Right renal pelvis (tissue), 4 donors: Measurements from ENCODE around the gene CCDC33. TPM values are rescaled to one million over a fixed set of nuclear protein-coding genes. Genes with fewer than 3 reads are reported as not detected.

Experiments
- DNase-seq, 4 donors: peaks; one replicate each; pipeline ENCODE4 v3.0.0-alpha.2; 2013; ENCODE audit warnings: low read depth in 4 of 4, low spot score in 3 of 4, missing footprints in 1 of 4
- polyA plus RNA-seq, 4 donors: library from polyadenylated mRNA; unstranded; fragments of 120-200 nt; gene quantifications; one replicate each; pipeline ENCODE4 v1.2.1, GENCODE V29; 2013; ENCODE audit not compliant: insufficient read length in 4 of 4

CCDC33 gene
- polyA plus RNA-seq, 4 donors: 3.9 to 6.2 (median 5.2) TPM

DNA sequence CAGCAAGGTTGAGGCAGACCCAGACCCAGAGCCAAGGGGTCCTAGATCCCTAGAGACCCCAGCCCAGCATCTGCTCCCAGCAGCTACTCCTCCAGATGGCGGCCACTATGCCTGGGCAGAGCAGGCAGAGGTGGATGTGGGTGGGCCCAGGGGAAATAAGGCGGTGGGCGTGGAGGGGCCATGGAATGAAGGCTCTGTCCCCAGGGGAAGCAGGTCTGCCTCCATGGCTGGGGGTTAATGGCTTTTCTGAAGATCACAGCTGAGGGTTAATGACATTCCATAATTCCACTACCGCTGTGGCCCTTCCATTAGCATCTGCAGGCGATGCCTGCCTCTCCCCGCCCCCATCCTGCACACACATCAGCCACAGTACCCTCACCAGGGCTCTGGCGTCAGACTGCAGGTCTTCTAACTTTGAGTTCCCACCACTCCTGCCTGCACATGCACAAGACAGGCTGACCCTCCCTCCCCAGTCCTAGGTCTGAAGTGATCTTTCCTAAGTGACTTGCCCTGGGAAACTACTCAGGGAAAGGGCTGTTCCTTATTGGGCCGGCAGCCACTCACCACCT is 41.2 kb downstream of the CCDC33 start:
- DNase-seq: no peak

DNA sequence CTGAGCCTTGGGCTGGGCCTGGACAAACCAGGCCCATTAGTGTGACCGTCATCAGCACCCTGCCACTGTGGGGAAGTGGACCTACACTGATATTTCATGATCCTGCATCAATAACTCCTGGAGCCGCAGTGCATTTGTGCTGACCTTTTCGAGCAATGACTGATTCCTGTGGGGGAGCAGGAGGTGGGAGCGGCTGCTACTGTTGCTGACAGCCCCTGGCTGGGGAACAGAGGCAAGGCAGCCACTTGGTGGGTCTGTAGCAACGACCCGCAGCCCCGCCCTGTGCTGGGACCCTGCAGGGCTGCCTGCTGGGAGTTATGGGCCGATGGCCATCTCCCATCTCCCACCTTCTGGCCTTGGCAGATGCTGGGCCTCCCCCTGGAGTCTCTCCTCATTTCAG is 42.1 kb downstream of the CCDC33 start:
- DNase-seq: no peak

DNA sequence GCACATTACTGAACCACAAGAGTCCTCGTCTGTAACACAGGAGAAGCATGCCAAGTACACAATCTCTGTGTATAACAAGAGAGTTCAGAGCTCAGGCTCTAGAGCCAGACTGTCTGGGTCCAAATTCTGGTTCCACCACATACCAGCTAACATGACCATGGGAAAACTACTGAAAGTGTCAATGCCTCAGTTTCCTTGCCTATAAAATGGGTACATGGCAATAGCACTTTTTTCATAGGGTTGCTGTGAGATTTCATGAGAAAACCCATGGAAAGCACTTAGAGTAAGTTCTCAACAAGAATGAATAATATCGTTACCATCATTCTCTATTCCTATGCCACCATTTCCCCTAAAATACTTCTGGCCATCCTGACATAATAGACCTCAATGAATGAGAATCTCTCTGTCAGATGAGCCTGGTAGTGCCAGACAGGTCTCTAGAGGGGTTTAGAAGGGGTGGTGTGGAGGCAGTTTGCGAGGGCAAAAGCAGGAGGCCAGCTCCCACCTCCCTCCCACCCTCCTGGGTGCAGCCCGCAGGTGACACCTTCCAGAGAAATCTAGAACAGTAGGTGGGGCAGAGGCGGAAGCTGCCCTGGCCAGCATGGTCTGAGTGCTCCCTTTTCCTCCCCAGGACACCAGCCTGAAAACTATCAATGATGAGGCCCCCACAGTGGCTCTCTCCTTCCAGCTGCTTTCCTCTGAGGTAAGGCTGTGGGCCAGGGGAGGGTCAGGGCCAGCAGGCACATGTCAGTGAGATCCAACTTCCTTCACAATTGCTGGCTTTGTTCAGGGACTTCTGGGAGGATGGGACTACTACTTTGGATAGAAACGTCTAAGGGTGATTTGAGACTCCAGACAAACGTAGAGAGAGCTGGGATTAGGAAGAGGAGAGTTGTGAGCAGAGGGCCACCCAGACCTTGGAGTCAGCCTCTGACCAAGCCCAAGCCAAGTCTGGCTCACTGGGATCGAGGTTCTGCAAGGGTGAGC is 45.3 kb downstream of the CCDC33 start:
- DNase-seq: no peak

DNA sequence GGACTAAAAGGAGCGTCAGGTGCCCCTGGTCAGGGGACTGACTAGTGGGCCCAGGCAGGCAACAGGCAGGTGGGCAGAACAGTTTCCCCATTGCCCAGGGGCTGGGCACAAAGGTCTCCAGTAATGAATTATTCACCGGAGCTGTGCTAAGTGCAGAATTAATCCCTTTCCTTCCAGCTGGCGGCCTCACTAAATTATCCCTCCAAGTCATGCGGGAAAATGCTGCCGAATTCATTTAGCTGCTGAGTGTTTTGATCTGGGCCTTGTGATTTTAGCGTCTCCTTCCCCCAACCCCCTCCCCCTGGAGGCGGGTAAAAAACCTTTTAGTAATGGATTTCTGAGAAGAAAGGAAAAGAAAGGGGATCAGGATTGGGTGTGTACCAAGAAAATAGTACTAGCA is 47.2 kb downstream of the CCDC33 start:
- peak in 2 of 4 donors; percentile 33 to 38 for DNase-seq

DNA sequence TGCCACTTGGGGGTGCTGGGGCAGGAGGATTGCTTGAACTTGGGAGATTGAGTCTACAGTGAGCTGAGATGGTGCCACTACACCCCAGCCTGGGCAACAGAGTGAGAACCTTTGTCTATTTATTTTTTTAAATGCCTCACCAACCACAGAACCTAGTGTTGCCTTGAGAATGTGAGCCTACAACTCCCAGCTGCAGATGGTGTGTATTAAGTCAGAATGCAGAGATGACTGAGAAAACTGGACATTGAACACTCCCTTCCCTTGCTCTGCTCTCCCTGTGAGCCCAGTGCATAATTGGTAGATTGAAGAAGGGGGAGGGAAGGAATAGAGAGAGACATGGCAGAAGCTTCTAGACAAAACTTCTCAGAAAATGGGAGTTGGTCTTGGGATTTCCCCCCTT is 53.5 kb downstream of the CCDC33 start:
- no peak for DNase-seq

DNA sequence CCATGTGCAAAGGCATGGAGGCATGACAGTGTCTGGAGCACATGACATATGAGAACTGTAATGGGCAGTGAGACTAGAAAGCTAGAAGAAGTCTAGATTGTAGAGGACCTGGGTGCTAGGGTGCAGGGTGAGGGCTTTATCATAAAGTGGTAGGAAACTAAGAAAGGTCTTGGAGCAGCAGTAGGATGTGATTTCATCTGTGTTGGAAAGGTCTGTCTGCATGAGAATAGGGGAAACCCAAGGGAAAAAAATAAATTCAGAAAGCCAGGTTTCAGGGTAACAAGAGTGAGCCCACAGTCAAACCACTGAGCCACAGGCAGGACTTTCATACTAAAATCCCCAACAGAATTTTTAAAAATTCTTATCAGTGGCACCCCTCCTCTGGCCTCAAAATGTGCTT is 54.5 kb downstream of the CCDC33 start:
- DNase-seq: no peak

DNA sequence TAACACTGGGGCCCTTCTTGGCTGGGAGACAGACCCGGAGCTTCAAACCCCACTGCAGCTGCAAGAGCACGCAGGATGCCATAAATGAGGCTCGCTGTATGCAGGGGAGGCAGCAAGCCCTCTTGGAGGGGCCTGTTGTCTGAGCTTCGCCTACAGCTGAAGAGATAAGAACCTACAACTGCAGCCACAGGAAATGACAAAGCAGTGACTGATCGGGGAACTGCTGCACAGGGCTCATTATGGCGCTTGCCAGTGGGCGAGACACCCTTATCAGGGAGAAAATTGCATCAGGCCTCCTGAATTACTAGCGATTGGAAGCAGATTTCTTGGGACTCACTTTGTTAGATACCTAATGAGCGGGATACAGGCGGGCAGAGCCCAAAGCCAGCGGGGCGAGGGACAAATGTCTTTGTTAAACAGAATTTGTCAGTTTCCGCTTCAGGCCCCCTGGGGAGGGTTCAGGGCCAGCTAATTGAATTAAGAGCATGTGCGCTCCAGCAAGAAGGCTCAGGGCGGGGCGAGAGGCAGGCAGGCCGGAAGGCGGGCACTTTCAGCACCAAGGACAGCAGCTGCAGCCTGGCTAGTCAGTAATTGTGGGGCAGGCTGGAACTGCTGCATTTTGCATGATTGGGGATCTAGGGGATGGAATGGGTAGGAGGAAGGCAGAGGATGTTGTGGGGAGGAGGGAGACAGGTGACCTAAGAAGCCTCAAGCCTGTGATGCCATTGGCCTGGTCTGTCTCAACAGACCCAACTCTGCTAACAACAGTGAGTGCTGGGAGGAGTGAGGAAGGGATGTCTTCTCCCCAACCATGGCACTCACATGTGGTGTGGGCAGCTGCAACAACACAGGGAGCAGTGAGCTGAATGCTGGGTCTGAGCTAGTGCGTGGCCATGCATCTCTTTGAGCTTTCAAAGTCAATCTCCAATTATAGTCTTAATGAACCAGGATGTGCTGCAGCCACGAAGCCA is 55.3 kb downstream of the CCDC33 start:
- peak; percentile 65 to 83 (median 76) for DNase-seq

DNA sequence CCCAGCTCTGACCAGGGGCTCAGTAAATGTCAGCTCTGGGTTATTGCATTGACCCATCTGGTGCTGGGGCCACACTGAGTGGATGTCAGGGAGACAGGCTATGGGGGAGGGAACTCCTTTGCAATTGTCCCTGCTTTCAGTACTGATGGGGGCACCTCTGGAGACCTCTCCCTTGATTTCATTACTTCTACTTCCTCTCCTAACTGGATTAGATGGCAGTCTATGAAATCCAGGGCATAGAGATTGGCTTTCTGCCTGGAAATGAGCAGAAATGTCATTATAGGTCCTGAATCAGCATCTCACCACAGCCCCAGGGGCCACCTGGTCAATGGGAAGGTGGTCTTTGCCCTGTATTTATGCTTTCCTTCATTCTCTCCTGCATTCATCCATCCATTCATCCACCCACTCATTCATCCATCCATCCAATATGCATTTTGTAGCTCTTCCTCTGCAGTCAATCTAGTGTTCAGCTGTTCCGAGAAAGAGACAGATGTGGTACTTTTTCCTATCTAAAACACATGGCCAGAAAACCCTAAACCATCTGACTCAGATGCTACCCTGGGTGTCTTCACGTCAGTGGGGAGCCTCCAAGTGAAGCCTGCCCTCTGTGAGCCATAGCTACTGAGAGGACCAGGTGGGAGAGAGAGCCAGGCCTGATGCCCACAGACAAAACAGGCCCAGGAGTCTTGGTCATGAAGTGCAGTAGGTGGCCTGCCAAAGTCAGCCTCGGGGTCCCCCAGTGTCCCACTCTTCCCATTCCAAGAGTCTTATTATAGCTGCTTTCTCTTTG is 57.1 kb downstream of the CCDC33 start:
- DNase-seq: no peak

DNA sequence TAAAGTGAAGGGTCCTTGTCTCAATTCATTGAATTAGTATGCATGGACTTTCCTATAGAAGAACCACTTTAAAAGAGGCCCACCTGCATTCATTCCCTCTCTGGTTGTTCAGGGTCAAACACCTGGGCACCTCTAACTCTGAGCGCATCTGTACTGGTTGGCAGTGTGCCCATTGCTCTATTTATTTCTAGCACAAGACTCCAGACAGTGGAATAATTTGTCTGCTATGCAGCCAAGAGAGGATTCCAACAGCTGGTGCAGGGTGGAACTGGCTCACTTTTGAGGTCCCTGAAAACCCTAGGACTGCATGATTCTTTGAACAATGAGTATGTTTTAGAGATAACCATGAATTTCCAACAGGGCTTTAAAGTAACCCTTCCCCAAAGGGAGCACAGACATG is 57.9 kb downstream of the CCDC33 start:
- no peak for DNase-seq

DNA sequence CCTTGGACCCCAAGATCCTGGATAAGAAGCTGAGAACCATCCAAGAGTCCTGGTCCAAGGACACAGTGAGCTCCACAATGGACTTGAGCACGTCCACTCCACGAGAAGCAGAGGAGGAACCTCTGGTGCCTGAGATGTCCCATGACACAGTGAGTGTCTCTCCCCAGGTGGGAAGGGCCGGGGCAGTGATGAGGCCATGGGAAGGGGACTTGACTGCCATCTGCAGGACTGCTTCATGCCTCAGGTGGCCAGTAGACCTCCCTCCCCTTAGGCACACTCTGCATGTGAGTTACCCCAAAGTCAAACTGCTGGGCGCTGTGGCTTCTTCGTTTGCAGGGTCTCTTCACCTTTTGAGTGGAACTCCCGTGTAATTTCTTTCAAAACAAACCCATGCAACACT is 59.7 kb downstream of the CCDC33 start:
- DNase-seq: no peak

DNA sequence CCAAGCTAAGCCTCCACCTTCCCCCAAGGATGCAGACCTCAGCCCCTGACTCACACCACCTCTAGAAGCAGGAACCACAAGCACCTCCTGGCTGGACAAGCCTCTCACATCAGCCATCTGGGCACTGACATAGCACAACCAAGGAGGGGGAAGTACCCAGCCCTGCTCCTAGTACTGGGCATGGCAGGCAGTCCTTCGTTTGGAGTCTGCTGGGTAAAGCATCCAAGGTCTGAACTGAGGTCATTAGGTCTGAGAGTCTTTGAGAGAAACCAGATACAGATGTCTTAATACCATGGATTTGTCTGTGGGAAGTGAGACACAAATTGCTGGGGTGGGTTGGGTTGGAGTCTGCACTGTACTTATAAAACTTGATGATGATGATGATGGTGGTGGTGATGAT is 61.8 kb downstream of the CCDC33 start:
- DNase-seq: no peak

DNA sequence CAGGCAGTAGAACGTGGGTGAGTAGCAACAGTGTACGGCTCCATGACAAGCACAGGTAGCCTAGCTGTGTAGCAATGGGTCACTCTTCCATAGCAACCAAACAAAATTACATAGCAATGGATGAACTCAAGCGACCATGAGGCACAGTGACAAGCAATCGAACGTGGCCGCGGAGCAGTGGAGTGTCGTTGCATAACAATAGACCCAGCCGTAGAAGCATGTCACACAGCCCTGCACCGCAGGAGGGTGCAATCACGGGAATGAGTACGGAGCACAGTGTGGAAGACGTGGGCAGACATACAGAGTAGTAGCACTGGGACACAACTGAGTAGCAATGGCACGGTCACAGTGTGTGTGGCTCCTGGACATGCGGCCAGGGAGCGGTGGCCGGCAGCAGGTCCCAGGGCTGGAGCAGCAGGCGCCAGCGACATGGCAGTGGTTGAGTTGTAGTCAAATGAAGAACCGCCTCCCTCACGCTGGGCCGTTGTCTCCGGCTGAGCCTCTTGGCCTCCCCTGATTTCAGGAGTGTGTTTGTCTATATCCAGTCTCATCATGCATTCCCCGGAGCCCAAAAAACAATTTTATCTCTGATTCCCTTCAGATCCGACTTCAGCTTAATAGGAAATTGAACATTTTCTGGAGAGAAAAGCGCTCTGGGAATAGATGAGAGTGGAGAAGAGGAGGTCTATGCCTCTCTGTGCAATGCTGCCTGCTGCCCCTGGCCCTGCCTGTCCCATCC is 64.1 kb downstream of the CCDC33 start:
- DNase-seq: no peak

DNA sequence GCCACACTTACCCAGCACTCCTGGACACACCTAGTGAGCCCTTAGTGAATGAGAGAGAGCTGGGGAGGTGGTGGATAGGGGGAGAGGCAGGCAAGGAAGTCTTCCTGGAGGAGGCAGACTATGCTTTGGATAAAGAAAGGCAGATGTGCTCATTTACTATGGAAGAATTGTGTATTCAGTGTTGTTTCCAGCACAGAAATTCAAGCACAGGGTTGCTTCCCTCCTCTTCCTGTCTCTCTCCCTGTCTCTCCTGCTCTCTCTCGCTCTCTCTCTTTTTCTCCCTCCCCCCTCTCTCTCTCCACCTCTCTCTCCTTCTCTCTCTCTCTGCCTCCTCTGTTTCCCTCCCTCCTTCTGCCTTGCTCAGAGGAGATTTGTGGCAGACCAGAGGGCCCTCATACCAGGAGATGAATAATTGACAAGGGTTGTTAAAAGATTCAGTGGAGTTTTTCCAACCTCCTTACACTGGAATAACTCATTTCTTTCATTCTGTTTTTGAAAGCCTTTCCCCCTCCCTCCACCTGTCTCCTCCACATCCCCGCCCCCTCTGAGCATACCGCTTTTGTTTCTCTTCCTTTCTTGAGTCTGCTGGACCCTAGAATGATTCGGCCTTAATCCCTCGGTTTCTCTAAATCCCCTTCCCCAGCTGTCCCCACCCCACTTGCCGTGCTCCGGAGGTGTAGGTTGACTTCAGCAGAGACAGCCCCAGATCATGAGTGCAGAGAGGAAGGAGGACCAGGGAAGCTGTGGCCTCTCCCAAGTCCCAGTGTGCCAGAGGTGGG is 65.6 kb downstream of the CCDC33 start:
- no peak for DNase-seq

DNA sequence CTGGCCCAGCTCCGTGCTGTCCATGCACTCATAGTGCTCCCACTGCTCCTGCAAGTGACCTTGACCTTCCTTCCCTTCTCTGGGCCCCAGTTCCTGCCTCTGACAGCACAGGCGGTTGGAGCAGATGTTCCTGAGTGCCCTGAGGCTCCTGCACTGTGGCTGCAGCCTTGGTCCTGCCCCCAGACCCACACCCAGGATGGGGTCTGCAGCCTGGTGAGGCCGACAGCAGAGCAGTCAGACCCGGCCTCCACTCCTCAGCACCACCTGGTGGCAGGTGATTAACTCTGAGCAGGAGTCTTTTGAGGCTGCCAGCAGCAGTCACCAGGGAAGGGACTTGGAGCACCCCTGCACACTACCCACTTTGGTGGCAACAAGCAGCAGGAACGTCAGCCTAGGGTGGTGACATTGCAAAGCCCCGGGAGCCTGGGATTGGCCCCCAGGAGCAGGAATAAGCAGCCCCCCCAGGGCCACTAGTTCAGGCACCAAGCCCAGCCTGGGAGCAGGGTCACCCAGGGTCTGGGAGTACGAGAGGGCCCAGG is 66.8 kb downstream of the CCDC33 start:
- no peak for DNase-seq

DNA sequence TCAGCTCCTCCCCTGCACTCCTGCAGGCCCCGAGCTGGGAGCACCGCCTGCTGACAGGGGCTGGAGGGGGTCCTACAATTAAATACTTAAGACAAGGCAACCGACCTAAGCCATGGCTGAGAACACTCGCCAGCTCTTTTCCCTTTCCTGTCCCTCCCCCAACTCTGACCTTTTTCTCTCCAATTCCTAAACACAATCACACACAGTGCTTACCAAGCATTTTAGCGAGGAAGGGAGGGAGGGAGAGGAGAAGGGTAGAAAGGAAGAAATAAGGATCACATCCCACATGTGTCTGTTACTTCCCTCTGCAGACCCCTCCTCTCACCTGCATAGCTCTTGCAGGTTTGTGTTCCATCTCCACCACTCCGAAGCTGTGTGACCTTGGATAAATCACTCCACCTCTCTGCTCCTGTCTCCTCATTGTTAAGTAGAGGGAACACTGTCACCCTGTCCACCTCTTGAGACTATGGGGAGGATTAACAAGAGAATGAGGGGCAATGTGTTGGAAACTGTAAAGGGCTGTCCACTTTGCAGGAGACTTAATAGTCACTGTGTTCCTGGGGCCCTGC is 67.7 kb downstream of the CCDC33 start:
- DNase-seq: no peak

DNA sequence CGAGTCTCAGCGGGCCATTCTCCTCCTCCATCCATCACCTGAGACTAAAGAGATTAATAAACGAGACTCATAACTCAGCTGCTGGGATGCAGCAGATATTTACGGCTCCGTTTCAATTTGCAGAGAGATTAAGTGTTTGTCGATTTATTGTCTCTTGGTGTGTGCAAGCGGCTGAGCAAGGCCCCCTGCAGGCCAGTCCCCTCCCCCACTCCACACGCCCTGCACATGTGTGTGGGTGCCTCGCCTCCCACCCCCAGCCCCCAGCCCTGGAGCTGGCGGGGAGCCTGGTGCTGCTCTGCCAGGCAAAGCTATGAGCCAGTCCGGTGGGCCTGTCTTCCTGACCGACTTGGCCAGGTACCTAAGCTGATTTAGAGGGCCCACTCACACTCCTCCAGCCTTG is 68.3 kb downstream of the CCDC33 start:
- no peak for DNase-seq

DNA sequence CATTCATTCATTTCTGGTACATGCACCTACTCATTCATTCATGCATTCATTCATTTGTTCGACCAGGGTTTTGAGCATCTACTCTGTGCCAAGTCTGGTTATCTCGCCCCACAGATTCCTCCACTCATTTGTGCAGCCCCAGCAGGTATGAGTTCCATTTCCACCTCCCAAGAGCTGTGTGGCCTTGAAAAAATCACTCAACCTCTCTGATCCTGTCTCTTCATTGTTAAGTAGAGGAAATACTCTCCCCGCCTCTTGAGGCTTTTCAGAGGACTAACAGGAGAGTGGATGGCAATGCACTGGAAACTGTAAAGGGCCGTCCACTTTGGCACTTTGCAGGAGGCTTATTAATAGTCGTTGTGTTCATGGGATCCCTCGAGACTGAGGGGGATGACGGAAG is 69.6 kb downstream of the CCDC33 start:
- no peak for DNase-seq

DNA sequence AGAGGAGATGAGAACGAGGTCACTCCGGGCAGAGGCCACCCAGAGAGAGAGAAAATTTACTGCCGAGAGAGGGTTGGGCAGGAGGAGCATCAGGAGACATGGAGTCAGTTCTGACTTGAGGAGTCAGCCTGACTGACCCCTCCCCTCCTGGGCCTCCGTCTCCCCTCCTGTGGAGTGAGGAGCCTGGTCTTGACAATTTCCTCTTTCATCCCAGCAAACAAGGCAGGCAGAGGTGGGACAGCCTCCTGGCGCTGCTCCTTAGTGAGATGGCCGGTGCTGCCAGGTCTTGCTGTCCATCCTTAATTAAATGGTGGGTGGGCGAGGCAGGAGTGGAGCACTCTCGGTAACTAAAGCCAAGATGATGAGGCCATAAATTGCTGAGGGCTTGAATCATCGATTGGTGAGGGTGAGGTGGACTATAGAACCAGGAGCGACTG is 70.7 kb downstream of the CCDC33 start:
- DNase-seq: no peak
